Caco-2 (cell line): ENCODE measurements around the gene CD52. TPM values are rescaled to one million over a fixed set of nuclear protein-coding genes. Genes with fewer than 3 reads are reported as not detected.

Experiments
- Bru-seq: library from RNA; stranded (reverse); fragments of 400-500 nt; gene quantifications from one replicate; lab custom pipeline; 2021; lab: Mats Ljungman, UMichigan
- BruChase-seq, 2 experiments: library from RNA; stranded (reverse); fragments of 400-500 nt; gene quantifications; one replicate each; lab custom pipeline; 2021; lab: Mats Ljungman, UMichigan
- BruUV-seq: library from RNA; stranded (reverse); fragments of 400-500 nt; replicated peaks from 2 replicates; lab custom pipeline; 2021; lab: Mats Ljungman, UMichigan
- CTCF ChIA-PET: fragments of 300-600 bp; sonication (Branson Sonifier 250); formaldehyde crosslinking; loops from one replicate; lab custom pipeline; 2022; ENCODE audit warnings: antibody characterized with exemption; lab: Charles Lee
- POLR2A ChIA-PET: fragments of 300-600 bp; sonication (Branson Sonifier 250); formaldehyde crosslinking; loops from one replicate; lab custom pipeline; 2022; ENCODE audit warnings: antibody characterized with exemption; lab: Charles Lee
- DNase-seq, 2 experiments: peaks; one replicate each; pipeline versions ENCODE4 v3.0.0 to v3.0.0-alpha.2; 2020 to 2022
- H3K27me3 ChIP-seq: replicated peaks from 2 replicates; pipeline ENCODE4 v1.6.0; 2011; ENCODE audit warnings: low read length; ENCODE audit not compliant: control insufficient read depth, insufficient read depth
- H3K36me3 ChIP-seq: 2 replicates; pipeline ENCODE4 v1.5.1; 2011; ENCODE audit warnings: low read length; ENCODE audit not compliant: control insufficient read depth, insufficient read depth
- H3K4me1 ChIP-seq: fragments of 250-450 bp; sonication (Bioruptor Pico); 2 replicates; pipeline ENCODE4 v1.5.1; 2020; ENCODE audit warnings: mild to moderate bottlenecking
- H3K4me3 ChIP-seq: 2 replicates; pipeline ENCODE4 v1.5.1; 2011; ENCODE audit warnings: low read depth, mild to moderate bottlenecking, control low read depth, low read length
- H3K9me3 ChIP-seq: fragments of 250-450 bp; sonication (Bioruptor Pico); 2 replicates; pipeline ENCODE4 v1.5.1; 2020; ENCODE audit warnings: mild to moderate bottlenecking, moderate library complexity
- H3K27ac Mint-ChIP-seq: one replicate; pipeline ENCODE4 v1.8.0; 2022; ENCODE audit warnings: mixed read lengths; ENCODE audit not compliant: unreplicated experiment
- H3K27me3 Mint-ChIP-seq: one replicate; pipeline ENCODE4 v1.8.0; 2022; ENCODE audit warnings: mixed read lengths; ENCODE audit not compliant: insufficient read depth, unreplicated experiment
- H3K36me3 Mint-ChIP-seq: one replicate; pipeline ENCODE4 v1.8.0; 2022; ENCODE audit warnings: mild to moderate bottlenecking, mixed read lengths; ENCODE audit not compliant: insufficient read depth, unreplicated experiment
- H3K4me1 Mint-ChIP-seq: one replicate; pipeline ENCODE4 v1.8.0; 2022; ENCODE audit warnings: low read depth, mixed read lengths; ENCODE audit not compliant: unreplicated experiment
- H3K4me3 Mint-ChIP-seq: one replicate; pipeline ENCODE4 v1.8.0; 2022; ENCODE audit warnings: mild to moderate bottlenecking, moderate library complexity, mixed read lengths; ENCODE audit not compliant: unreplicated experiment
- H3K9me3 Mint-ChIP-seq: one replicate; pipeline ENCODE4 v1.8.0; 2022; ENCODE audit warnings: mixed read lengths; ENCODE audit not compliant: unreplicated experiment
- intact Hi-C: fragments of 100-400 bp; cut with micrococcal nuclease; formaldehyde crosslinking; loops from one replicate; pipeline ENCODE4 v1.10.0; 2022; ENCODE audit not compliant: unreplicated experiment
- long read RNA-seq: library from polyadenylated mRNA; stranded (forward); transcript quantifications from one replicate; pipeline ENCODE4 v2.0.0, GENCODE V29; 2022
- total RNA-seq: library from RNA; stranded (reverse); gene quantifications from 2 replicates; pipeline ENCODE4 v1.2.3, GENCODE V29; 2022
- TF ChIP-seq, protein P1 (sequence below), 2 experiments: fragments of 200-600 bp in 1 of 2; IDR thresholded peaks; 1 replicate in 1 of 2; 2 replicates in 1 of 2; pipeline versions ENCODE4 v1.5.1 to v1.8.0; 2011 to 2022; ENCODE audit warnings: antibody characterized with exemption in 1 of 2, control low read depth in 1 of 2, inconsistent platforms in 1 of 2, low read depth in 1 of 2, low read length in 1 of 2, mild to moderate bottlenecking in 1 of 2, moderate library complexity in 1 of 2; ENCODE audit not compliant: insufficient read depth in 1 of 2, severe bottlenecking in 1 of 2, unreplicated experiment in 1 of 2

Gene CD52, protein sequence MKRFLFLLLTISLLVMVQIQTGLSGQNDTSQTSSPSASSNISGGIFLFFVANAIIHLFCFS
- total RNA-seq: not detected in 2 replicates
- not detected for Bru-seq, nascent RNA
- BruChase-seq, experiment 1, labeled RNA remaining after a 2-hour chase: not detected
- not detected for BruChase-seq, experiment 2, labeled RNA remaining after a 6-hour chase
- long read RNA-seq: 0 reads

DNA sequence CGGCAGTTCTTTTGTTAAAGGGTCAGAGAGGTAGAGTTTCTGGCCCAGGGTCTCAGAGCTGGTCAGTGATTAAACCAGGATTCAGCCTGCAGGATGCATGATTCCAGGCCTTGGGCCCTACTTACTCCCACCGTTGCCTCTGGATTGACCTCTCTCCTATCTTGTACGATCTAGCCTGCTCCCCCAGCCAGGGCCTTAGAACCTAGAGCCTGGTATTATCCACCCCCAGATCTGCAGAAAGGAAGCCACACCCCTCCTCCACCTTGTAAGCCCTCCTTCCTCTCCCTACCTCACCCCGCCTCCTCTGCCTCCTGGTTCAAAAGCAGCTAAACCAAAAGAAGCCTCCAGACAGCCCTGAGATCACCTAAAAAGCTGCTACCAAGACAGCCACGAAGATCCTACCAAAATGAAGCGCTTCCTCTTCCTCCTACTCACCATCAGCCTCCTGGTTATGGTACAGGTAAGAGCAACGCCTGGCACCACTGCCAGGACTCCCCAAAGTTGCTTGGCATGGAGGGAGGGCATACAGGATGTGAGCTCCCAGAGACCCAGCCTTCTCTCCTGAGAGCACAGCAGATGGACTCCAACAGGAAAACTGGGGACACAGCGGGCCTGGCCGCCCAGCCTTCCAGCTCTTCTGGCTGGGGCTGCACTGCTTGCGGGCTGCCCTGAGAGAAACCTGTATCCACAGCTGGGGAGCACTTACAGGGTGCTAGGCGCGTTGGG is at the start of gene CD52:
Gene CD52, plus strand, starts transcription at position 347 of the 726 bp plus-strand sequence. Its CDS starts 60 bp downstream, at position 407.
- Histone ChIP-seq H3K9me3 (no peaks in the 10 kb centered on the region), H3K4me1 (no peaks in the 10 kb centered on the region), H3K27me3 (no peaks in the 10 kb centered on the region), H3K4me3 (no peak within 1 kb of the TSS), H3K36me3 (no peaks in the 10 kb centered on the region)
- Mint-ChIP-seq H3K9me3 (no peaks in the 10 kb centered on the region), H3K4me3 (no peak within 1 kb of the TSS), H3K27me3 (no peaks in the 10 kb centered on the region), H3K36me3 (peaks cover 53% of the 10 kb centered on the region), H3K27ac (no peak within 1 kb of the TSS), H3K4me1 (no peaks in the 10 kb centered on the region)
- ChIA-PET CTCF (interaction anchor here (0.6 kb wide), 1 partner anchor 53 kb away, joined by 4 read pairs; no protein-coding TSS in a partner anchor), POLR2A (interaction anchor here (0.8 to 1.1 kb wide), 2 partner anchors 10 to 33 kb away, joined by 5 read pairs; no protein-coding TSS in a partner anchor)
- no TSS peak for BruUV-seq
- intact Hi-C loops: no loop called here
- TF ChIP-seq, protein P1, sequence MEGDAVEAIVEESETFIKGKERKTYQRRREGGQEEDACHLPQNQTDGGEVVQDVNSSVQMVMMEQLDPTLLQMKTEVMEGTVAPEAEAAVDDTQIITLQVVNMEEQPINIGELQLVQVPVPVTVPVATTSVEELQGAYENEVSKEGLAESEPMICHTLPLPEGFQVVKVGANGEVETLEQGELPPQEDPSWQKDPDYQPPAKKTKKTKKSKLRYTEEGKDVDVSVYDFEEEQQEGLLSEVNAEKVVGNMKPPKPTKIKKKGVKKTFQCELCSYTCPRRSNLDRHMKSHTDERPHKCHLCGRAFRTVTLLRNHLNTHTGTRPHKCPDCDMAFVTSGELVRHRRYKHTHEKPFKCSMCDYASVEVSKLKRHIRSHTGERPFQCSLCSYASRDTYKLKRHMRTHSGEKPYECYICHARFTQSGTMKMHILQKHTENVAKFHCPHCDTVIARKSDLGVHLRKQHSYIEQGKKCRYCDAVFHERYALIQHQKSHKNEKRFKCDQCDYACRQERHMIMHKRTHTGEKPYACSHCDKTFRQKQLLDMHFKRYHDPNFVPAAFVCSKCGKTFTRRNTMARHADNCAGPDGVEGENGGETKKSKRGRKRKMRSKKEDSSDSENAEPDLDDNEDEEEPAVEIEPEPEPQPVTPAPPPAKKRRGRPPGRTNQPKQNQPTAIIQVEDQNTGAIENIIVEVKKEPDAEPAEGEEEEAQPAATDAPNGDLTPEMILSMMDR (IDR thresholded peaks at IDR 0.05; ENCODE audit: insufficient read depth in 1 of 2, low read depth in 1 of 2, low read length in 1 of 2, severe bottlenecking in 1 of 2, unreplicated experiment in 1 of 2): no peak
- DNase-seq: no peak

DNA sequence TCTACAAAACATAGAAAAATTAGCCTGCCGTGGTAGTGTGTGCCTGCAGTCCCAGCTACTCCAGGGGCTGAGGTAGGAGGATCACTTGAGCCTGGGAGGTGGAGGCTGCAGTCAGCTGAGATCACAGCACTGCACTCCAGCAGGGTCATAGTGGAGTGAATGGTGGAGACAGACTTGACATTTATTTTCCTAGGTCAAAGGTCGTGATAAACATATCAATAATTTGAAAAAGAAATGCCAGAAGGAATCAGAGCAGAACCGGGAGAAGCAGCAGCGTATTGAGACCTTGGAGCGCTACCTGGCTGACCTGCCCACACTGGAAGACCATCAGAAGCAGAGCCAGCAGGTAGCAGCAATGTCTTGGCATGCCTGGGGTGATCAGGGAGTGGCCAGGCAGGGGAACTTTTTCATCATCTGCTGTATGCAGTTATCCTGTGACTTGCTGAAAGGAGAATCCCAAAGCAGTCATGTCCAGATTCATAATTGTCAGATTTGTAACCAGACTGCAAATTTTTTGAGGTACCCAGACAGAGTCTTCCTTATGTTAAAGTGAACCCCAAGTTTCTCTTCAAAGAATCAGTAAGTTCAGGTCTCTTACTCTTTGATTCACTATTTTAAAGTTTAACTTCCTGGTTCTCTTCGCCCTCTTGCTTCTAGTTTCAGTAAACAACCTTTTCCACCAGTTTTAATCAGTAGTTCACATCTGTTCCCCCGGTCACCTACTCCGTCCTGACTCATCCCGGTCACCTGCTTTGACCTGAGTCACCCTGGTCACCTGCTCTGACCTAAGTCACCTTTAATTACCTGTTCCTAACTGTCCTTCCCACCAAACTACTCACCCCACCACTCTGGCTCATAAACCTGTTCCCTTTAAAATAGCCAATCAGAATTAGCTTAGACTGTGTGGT is 49.2 kb upstream of the CD52 start:
- Histone ChIP-seq H3K36me3 (no peaks in the 10 kb centered on the region; the same call in 1 of the 2 replicates), H3K4me3 (no peak overlapping the region), H3K4me1 (no peaks in the 10 kb centered on the region), H3K9me3 (no peaks in the 10 kb centered on the region; the same call in 1 of the 2 replicates), H3K27me3 (no peaks in the 10 kb centered on the region)
- POLR2A ChIA-PET: no interaction called here
- no TSS peak for BruUV-seq
- H3K27ac Mint-ChIP-seq: no peak overlapping the region
- H3K9me3 Mint-ChIP-seq: peaks cover 13% of the 10 kb centered on the region
- H3K4me1 Mint-ChIP-seq: no peaks in the 10 kb centered on the region
- CTCF ChIA-PET: no interaction called here
- TF ChIP-seq, protein P1 (IDR thresholded peaks at IDR 0.05; ENCODE audit: insufficient read depth in 1 of 2, low read depth in 1 of 2, low read length in 1 of 2, severe bottlenecking in 1 of 2, unreplicated experiment in 1 of 2): no peak
- H3K4me3 Mint-ChIP-seq: no peak overlapping the region
- intact Hi-C loops: no loop called here
- no peak for DNase-seq
- peaks cover 72% of the 10 kb centered on the region for H3K36me3 Mint-ChIP-seq
- H3K27me3 Mint-ChIP-seq: no peaks in the 10 kb centered on the region

DNA sequence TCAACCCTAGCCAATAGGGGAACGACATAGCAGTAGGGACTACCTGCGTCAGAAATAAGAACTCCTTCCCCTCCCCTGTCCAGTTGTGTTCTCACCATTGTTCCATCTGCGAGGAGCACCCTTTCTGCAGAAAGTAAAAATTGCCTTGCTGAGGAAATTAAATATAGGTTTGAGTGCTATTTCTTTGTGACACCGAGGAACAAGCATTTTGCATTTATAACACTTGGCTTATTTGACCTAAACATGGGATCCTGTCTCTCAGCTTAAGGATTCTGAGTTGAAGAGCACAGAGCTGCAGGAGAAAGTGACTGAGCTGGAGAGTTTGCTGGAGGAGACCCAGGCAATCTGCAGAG is 48.6 kb upstream of the CD52 start:
- no peaks in the 10 kb centered on the region for H3K27me3 ChIP-seq
- no peaks in the 10 kb centered on the region for H3K4me1 Mint-ChIP-seq
- TF ChIP-seq, protein P1 (IDR thresholded peaks at IDR 0.05; ENCODE audit: insufficient read depth in 1 of 2, low read depth in 1 of 2, low read length in 1 of 2, severe bottlenecking in 1 of 2, unreplicated experiment in 1 of 2): no peak
- BruUV-seq: no TSS peak
- H3K36me3 Mint-ChIP-seq: peaks cover 69% of the 10 kb centered on the region
- H3K9me3 ChIP-seq: no peaks in the 10 kb centered on the region; the same call in 1 of the 2 replicates
- peaks cover 1% of the 10 kb centered on the region for H3K36me3 ChIP-seq
- ChIA-PET POLR2A (no interaction called here), CTCF (no interaction called here)
- H3K9me3 Mint-ChIP-seq: peaks cover 13% of the 10 kb centered on the region
- intact Hi-C loops: no loop called here
- no peak overlapping the region for H3K4me3 ChIP-seq
- DNase-seq: no peak
- H3K4me1 ChIP-seq: no peaks in the 10 kb centered on the region
- H3K4me3 Mint-ChIP-seq: no peak overlapping the region
- H3K27ac Mint-ChIP-seq: no peak overlapping the region
- no peaks in the 10 kb centered on the region for H3K27me3 Mint-ChIP-seq
